PC-9 (cell line): ENCODE data around the gene GFI1.

Experiments
- EZH2 ChIP-seq: fragments of 200-600 bp; sonication (generic); IDR thresholded peaks from 2 replicates; pipeline ENCODE4 v1.8.0; 2017; ENCODE audit warnings: antibody characterized with exemption, low read depth
- TF ChIP-seq, protein P1 (sequence below): fragments of 200-600 bp; sonication (generic); conservative IDR thresholded peaks from 2 replicates; pipeline ENCODE4 v1.6.1; 2017; ENCODE audit warnings: mixed run types, antibody characterized with exemption, mild to moderate bottlenecking, moderate library complexity

DNA sequence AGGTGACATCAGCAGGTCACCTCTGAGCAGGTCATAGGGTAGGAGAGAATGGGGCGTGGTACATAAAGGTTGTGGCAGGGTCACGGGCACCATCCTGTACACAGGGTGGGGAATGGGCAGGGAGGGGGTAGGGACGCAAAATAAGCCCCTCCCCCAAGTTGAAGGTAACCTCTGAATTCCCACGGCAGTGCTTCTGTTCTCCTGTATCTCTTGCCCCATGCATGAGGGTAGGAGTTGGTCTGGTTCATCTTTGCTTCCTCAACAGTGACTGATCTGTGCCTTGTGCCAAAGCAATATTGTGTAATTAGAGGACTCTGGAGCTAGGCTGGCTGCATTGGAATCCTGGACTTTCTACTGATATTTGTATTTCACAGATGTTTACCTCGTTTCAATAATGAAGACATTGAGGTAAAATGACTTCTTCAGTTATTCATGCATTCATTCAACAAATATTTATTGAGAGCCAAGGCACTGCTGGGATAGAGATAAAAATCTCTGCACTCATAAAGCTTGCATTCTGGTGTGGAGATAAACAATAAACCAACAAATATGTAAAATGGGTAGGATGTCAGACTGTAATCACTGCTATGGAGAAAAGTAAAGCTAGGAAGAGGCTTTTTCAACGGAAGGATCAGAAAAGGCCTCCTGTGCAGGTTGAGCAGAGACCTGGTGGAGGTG is 18.4 kb upstream of the GFI1 start:
- TF ChIP-seq, protein P1, sequence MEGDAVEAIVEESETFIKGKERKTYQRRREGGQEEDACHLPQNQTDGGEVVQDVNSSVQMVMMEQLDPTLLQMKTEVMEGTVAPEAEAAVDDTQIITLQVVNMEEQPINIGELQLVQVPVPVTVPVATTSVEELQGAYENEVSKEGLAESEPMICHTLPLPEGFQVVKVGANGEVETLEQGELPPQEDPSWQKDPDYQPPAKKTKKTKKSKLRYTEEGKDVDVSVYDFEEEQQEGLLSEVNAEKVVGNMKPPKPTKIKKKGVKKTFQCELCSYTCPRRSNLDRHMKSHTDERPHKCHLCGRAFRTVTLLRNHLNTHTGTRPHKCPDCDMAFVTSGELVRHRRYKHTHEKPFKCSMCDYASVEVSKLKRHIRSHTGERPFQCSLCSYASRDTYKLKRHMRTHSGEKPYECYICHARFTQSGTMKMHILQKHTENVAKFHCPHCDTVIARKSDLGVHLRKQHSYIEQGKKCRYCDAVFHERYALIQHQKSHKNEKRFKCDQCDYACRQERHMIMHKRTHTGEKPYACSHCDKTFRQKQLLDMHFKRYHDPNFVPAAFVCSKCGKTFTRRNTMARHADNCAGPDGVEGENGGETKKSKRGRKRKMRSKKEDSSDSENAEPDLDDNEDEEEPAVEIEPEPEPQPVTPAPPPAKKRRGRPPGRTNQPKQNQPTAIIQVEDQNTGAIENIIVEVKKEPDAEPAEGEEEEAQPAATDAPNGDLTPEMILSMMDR: no peak
- TF ChIP-seq EZH2: no peak
